OCI-LY1 (cell line): ENCODE measurements around the gene RASL12.

Source experiments
- H2AFZ ChIP-seq: fragments of 200-600 bp; sonication (generic), shearing (Covaris generic); 2 replicates; pipeline ENCODE4 v1.6.0; 2014; ENCODE audit warnings: antibody characterized with exemption, mild to moderate bottlenecking, low read length
- H3F3A ChIP-seq: fragments of 200-600 bp; sonication (generic), shearing (Covaris generic); 2 replicates; pipeline ENCODE4 v1.6.0; 2014; ENCODE audit warnings: mild to moderate bottlenecking, antibody characterized with exemption, low read length, moderate library complexity; ENCODE audit not compliant: insufficient read depth
- H3K27ac ChIP-seq: fragments of 200-600 bp; sonication (generic); 2 replicates; pipeline ENCODE4 v1.5.1; 2014; ENCODE audit warnings: low read length, mixed run types, mild to moderate bottlenecking, low read depth; ENCODE audit not compliant: poor library complexity, severe bottlenecking
- H3K27me3 ChIP-seq: fragments of 200-600 bp; sonication (generic); 2 replicates; pipeline ENCODE4 v1.6.0; 2014; ENCODE audit warnings: antibody characterized with exemption, mild to moderate bottlenecking, low read length, moderate library complexity; ENCODE audit not compliant: insufficient read depth
- H3K36me3 ChIP-seq: fragments of 200-600 bp; sonication (generic); 2 replicates; pipeline ENCODE4 v1.6.1; 2014; ENCODE audit warnings: mild to moderate bottlenecking, antibody characterized with exemption, low read length, moderate library complexity, mixed read lengths; ENCODE audit not compliant: insufficient read depth
- H3K4me1 ChIP-seq: fragments of 200-600 bp; sonication (generic); 2 replicates; pipeline ENCODE4 v1.5.1; 2014; ENCODE audit warnings: mild to moderate bottlenecking, low read length, moderate library complexity; ENCODE audit not compliant: insufficient read depth, severe bottlenecking
- H3K4me2 ChIP-seq: fragments of 200-600 bp; sonication (generic), shearing (Covaris generic); 2 replicates; pipeline ENCODE4 v1.6.1; 2014; ENCODE audit warnings: low read length
- H3K4me3 ChIP-seq: fragments of 200-600 bp; sonication (generic); 2 replicates; pipeline ENCODE4 v1.5.1; 2014; ENCODE audit warnings: low read length, low read depth, mild to moderate bottlenecking, mixed read lengths; ENCODE audit not compliant: poor library complexity, severe bottlenecking
- H3K79me2 ChIP-seq: fragments of 200-600 bp; shearing (Covaris generic); 2 replicates; pipeline ENCODE4 v1.6.1; 2016; ENCODE audit warnings: mixed run types, low read length, mixed read lengths; ENCODE audit not compliant: insufficient read depth
- H3K9ac ChIP-seq: fragments of 200-600 bp; sonication (generic), shearing (Covaris generic); 2 replicates; pipeline ENCODE4 v1.6.1; 2014; ENCODE audit warnings: mild to moderate bottlenecking, low read length, mixed read lengths
- H3K9me2 ChIP-seq: fragments of 200-600 bp; sonication (generic), shearing (Covaris generic); 2 replicates; pipeline ENCODE4 v1.6.1; 2014; ENCODE audit warnings: low read depth, mild to moderate bottlenecking, low read length, mixed read lengths
- H3K9me3 ChIP-seq: fragments of 200-600 bp; shearing (Covaris generic); 2 replicates; pipeline ENCODE4 v1.6.1; 2014; ENCODE audit warnings: low read length, mixed read lengths
- H4K20me1 ChIP-seq: fragments of 200-600 bp; sonication (generic), shearing (Covaris generic); 2 replicates; pipeline ENCODE4 v1.6.0; 2016; ENCODE audit warnings: mild to moderate bottlenecking, low read length; ENCODE audit not compliant: insufficient read depth
- EZH2 ChIP-seq: fragments of 200-600 bp; sonication (generic), shearing (Covaris generic); IDR thresholded peaks from 2 replicates; pipeline ENCODE4 v1.8.0; 2017; ENCODE audit warnings: borderline replicate concordance, mixed run types, mild to moderate bottlenecking, antibody characterized with exemption, low read length, moderate library complexity, mixed read lengths
- TF ChIP-seq, protein P1 (sequence below): fragments of 200-600 bp; sonication (generic), shearing (Covaris generic); IDR thresholded peaks from 2 replicates; pipeline ENCODE4 v1.5.1; 2017; ENCODE audit warnings: mild to moderate bottlenecking, antibody characterized with exemption, low read length, moderate library complexity, mixed read lengths

RASL12 gene

DNA sequence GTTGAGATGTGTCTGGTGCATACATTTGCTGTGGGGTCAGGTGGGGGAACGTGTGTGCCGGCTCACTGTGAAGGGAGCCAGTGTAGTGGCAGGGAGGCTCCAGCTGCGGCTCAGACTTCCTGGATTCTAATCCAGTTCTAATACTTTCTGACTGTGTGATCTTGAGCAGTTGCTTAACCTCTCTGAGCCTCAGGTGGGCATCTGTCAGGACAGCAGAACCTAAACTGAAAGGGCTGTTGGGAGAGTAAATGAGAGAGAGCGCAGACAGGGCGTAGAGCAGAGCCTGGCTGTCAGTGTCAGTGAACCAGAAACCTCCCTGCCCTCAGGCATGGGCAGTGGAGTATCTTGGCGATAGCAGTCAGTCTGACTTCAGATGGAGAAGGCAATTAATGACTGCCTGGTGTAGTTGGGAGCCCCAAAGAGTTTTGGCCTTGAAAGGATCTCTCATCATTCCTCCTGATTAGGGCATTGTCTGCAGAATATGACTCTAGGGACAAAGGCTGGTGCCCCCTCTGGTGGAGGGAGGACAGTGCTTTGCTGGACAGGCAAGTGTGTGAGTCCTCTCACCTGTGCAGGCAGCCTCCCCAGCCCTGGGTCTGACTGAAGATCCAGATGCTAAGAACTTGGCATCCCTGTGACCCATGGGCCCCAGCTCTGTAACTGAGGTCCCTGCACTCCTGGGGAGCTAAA is 18.3 kb upstream of the RASL12 start:
- H3K9me3 ChIP-seq = no peaks in the 10 kb centered on the region
- H3F3A ChIP-seq = no peaks in the 10 kb centered on the region
- TF ChIP-seq EZH2 = no peak
- TF ChIP-seq, protein P1, sequence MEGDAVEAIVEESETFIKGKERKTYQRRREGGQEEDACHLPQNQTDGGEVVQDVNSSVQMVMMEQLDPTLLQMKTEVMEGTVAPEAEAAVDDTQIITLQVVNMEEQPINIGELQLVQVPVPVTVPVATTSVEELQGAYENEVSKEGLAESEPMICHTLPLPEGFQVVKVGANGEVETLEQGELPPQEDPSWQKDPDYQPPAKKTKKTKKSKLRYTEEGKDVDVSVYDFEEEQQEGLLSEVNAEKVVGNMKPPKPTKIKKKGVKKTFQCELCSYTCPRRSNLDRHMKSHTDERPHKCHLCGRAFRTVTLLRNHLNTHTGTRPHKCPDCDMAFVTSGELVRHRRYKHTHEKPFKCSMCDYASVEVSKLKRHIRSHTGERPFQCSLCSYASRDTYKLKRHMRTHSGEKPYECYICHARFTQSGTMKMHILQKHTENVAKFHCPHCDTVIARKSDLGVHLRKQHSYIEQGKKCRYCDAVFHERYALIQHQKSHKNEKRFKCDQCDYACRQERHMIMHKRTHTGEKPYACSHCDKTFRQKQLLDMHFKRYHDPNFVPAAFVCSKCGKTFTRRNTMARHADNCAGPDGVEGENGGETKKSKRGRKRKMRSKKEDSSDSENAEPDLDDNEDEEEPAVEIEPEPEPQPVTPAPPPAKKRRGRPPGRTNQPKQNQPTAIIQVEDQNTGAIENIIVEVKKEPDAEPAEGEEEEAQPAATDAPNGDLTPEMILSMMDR = no peak; the same call in 1 of the 2 replicates
- no peak overlapping the region for H2AFZ ChIP-seq
- no peaks in the 10 kb centered on the region for H4K20me1 ChIP-seq
- H3K4me2 ChIP-seq = no peak overlapping the region
- H3K9ac ChIP-seq = no peak overlapping the region
- no peaks in the 10 kb centered on the region for H3K9me2 ChIP-seq
- no peaks in the 10 kb centered on the region for H3K4me1 ChIP-seq
- H3K79me2 ChIP-seq = no peaks in the 10 kb centered on the region
- H3K27me3 ChIP-seq = no peaks in the 10 kb centered on the region
- no peak overlapping the region for H3K4me3 ChIP-seq
- H3K36me3 ChIP-seq = no peaks in the 10 kb centered on the region
- no peak overlapping the region for H3K27ac ChIP-seq

DNA sequence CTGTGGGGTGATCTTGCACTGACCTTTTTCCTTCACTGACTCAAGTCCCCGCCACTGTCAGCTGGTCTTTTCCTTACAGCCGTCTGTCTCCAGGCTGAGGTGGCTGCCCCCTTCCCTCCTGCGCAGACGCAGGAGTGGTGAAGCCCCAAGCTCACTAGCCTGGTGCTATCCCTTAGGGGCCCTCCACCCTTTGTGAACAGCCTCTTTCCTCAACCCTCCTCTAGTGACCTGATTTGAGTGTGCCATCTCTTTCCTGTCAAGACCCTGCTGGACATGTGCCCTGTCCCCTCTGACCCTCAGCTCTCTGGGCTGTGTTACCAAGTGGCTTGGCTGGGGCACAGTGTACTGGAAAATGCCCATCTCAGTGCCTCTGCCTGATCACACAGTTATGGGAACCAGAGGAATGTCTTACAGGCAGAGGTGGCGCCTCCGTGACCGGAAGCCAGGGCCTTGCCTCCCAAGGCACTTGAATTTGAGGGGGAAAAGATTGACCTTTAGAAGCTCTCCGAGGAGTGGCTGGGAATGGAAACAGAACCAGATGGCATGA is 17.5 kb upstream of the RASL12 start:
- H3K9me3 ChIP-seq = no peaks in the 10 kb centered on the region
- no peaks in the 10 kb centered on the region for H3K27me3 ChIP-seq
- H3K9me2 ChIP-seq = no peaks in the 10 kb centered on the region
- H3K4me2 ChIP-seq = no peak overlapping the region
- H3K9ac ChIP-seq = no peak overlapping the region
- H3F3A ChIP-seq = no peaks in the 10 kb centered on the region
- H4K20me1 ChIP-seq = no peaks in the 10 kb centered on the region
- TF ChIP-seq, protein P1 = no peak
- no peak for TF ChIP-seq EZH2
- no peaks in the 10 kb centered on the region for H3K79me2 ChIP-seq
- H2AFZ ChIP-seq = no peak overlapping the region
- H3K27ac ChIP-seq = no peak overlapping the region
- H3K4me1 ChIP-seq = no peaks in the 10 kb centered on the region
- H3K4me3 ChIP-seq = no peak overlapping the region
- H3K36me3 ChIP-seq = no peaks in the 10 kb centered on the region

DNA sequence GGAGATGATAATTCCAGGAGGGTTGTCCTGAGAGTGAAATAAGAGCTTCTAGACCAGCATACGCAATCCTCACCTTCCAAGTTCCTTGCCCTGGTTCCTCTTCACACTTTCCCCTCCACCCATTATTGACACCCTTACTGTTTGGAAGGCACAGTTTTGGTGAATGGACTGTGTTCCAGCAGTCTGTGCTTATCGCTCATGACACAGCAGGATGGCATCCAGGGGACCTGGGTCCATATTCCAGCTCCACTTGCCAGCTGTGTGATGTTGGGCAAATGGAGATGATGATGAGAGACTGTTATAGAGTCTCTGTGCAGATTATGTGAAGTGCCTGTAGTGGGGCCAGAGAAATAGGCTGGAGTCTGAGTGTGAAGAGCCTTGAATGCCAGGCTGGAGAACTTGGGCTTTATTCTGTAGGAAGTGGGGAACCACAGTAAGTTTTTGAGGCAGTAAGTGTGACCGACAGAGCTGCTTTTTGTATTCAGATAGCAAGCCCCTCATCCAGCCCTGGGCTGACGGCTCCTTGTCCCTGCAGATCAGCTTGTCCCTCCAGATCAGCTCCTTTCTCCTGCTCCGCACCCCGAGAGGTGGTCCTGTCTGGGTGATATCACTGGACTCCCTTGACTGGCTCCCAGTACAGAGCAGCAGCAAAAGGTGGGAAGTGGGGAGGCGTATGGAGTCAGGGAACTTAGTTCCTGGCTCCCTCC is 16.9 kb upstream of the RASL12 start:
- H3K4me2 ChIP-seq = no peak overlapping the region
- no peaks in the 10 kb centered on the region for H3F3A ChIP-seq
- H3K9me3 ChIP-seq = no peaks in the 10 kb centered on the region
- H2AFZ ChIP-seq = no peak overlapping the region
- no peaks in the 10 kb centered on the region for H3K4me1 ChIP-seq
- no peak overlapping the region for H3K4me3 ChIP-seq
- no peaks in the 10 kb centered on the region for H4K20me1 ChIP-seq
- H3K36me3 ChIP-seq = no peaks in the 10 kb centered on the region
- H3K79me2 ChIP-seq = no peaks in the 10 kb centered on the region
- no peak overlapping the region for H3K27ac ChIP-seq
- no peak for TF ChIP-seq EZH2
- TF ChIP-seq, protein P1 = no peak
- H3K27me3 ChIP-seq = no peaks in the 10 kb centered on the region
- H3K9ac ChIP-seq = no peak overlapping the region
- no peaks in the 10 kb centered on the region for H3K9me2 ChIP-seq
